GM19328 (cell line): Measurements from ENCODE around the gene GRM1.
"Not testable (repeated sequence)": the region's sequence is repeated elsewhere in the genome, so short reads cannot be mapped to it uniquely, and the experiment has no call there.

Source experiments
- ATAC-seq: cut with Tn5 transposase; IDR thresholded peaks from one replicate; pipeline ENCODE4 v1.9.1; 2021; ENCODE audit warnings: mild to moderate bottlenecking, moderate library complexity; ENCODE audit not compliant: unreplicated experiment

The GRM1 gene

GRCh38 chr6:146189131-146189530 lies 160.3 kb downstream of the GRM1 start:
- ATAC-seq: no peak

- ATAC-seq: no peak
Measured at GRCh38 chr6:146190581-146190980, 161.7 kb downstream of the GRM1 start.

- no peak for ATAC-seq
Measured at GRCh38 chr6:146191166-146191565, 162.3 kb downstream of the GRM1 start.

GRCh38 chr6:146191612-146192011 lies 162.8 kb downstream of the GRM1 start:
- ATAC-seq: no peak

GRCh38 chr6:146194434-146194833 lies 165.6 kb downstream of the GRM1 start:
- no peak for ATAC-seq

GRCh38 chr6:146200176-146200575 lies 171.3 kb downstream of the GRM1 start:
- ATAC-seq: no peak

- no peak for ATAC-seq
Measured at GRCh38 chr6:146202570-146202969, 173.7 kb downstream of the GRM1 start.

GRCh38 chr6:146209942-146210341 lies 181.1 kb downstream of the GRM1 start:
- no peak for ATAC-seq

- no peak for ATAC-seq
Measured at GRCh38 chr6:146210406-146211083, 181.7 kb downstream of the GRM1 start.

GRCh38 chr6:146211646-146212045 lies 182.8 kb downstream of the GRM1 start:
- ATAC-seq: no peak

GRCh38 chr6:146212781-146213180 lies 183.9 kb downstream of the GRM1 start:
- no peak for ATAC-seq

GRCh38 chr6:146219101-146219500 lies 190.2 kb downstream of the GRM1 start:
- no peak for ATAC-seq

- no peak for ATAC-seq
Measured at GRCh38 chr6:146224449-146224848, 195.6 kb downstream of the GRM1 start.

GRCh38 chr6:146224988-146225387 lies 196.1 kb downstream of the GRM1 start:
- ATAC-seq: no peak

- ATAC-seq: no peak
Measured at GRCh38 chr6:146240322-146240721, 211.5 kb downstream of the GRM1 start.

GRCh38 chr6:146240807-146241206 lies 211.9 kb downstream of the GRM1 start:
- ATAC-seq: no peak

- not testable (repeated sequence) for ATAC-seq
Measured at GRCh38 chr6:146243646-146244045, 214.8 kb downstream of the GRM1 start.

GRCh38 chr6:146244630-146245143 lies 215.8 kb downstream of the GRM1 start:
- no peak for ATAC-seq

- no peak for ATAC-seq
Measured at GRCh38 chr6:146246028-146246427, 217.2 kb downstream of the GRM1 start.

GRCh38 chr6:146253691-146254090 lies 224.8 kb downstream of the GRM1 start:
- no peak for ATAC-seq

GRCh38 chr6:146258206-146258605 lies 229.3 kb downstream of the GRM1 start:
- no peak for ATAC-seq

GRCh38 chr6:146260886-146261285 lies 232.0 kb downstream of the GRM1 start:
- no peak for ATAC-seq

- no peak for ATAC-seq
Measured at GRCh38 chr6:146265056-146265455, 236.2 kb downstream of the GRM1 start.
